CD4-positive, alpha-beta T cell treated with Interleukin-6 for 4 hours (primary cell): ENCODE data around the gene RBM42.
"Not testable (repeated sequence)": the region's sequence is repeated elsewhere in the genome, so short reads cannot be mapped to it uniquely, and the experiment has no call there.

Source experiments
- DNase-seq: peaks from one replicate; pipeline ENCODE4 v3.0.0-alpha.2; 2020; ENCODE audit warnings: mixed read lengths

The RBM42 gene

DNA sequence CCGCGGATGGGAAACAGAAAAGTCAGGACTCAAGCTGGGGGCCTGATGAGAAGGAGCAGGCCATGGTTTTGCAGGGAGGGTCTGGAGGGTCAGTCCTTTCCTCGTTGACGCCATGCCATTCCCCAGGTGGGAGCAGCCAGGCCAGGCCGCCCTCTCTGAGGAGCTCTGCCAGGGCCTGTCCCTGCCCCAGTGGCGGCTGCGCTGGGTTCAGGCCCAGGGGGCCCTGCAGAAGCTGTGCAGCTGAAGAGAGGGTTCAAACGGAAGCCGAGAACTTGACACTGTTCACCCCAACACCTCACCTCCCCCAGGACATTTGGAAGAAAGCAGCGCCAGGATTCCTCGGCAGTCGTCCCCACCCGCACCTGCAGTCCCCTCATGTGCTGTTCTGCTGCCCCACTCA is 6.1 kb upstream of the RBM42 start:
- no peak for DNase-seq

- no peak for DNase-seq
These were observed 5.4 kb upstream of the RBM42 start for GRCh38 chr19:35623327-35624010.

- no peak for DNase-seq
These were observed 622 bp upstream of the RBM42 start for GRCh38 chr19:35628264-35628564.

GRCh38 chr19:35629332-35629633 is 447 bp downstream of the RBM42 start:
- no peak for DNase-seq

- no peak for DNase-seq
These were observed 5.0 kb downstream of the RBM42 start for GRCh38 chr19:35633727-35634440.

- DNase-seq, result no peak
These were observed 7.8 kb downstream of the RBM42 start for GRCh38 chr19:35636651-35637050.

- DNase-seq, result no peak
These were observed 8.3 kb downstream of the RBM42 start for GRCh38 chr19:35637165-35637564.

DNA sequence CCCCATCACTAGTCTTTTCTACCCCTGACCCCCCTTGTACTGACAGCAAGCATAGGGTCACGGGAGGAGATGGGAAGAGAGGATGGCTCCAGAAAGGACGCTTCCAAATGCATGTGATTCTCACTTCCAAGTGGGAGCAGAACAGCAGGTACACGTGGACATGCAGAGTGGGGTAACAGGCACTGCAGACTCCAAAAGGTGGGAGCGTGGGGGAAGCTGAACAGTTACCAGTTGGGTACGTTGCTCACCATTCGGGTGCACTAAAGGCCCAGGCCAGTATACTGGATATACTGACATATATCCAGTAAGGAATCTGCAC is 10.4 kb downstream of the RBM42 start:
- no peak for DNase-seq

GRCh38 chr19:35639863-35640262 is 11.0 kb downstream of the RBM42 start:
- no peak for DNase-seq

DNA sequence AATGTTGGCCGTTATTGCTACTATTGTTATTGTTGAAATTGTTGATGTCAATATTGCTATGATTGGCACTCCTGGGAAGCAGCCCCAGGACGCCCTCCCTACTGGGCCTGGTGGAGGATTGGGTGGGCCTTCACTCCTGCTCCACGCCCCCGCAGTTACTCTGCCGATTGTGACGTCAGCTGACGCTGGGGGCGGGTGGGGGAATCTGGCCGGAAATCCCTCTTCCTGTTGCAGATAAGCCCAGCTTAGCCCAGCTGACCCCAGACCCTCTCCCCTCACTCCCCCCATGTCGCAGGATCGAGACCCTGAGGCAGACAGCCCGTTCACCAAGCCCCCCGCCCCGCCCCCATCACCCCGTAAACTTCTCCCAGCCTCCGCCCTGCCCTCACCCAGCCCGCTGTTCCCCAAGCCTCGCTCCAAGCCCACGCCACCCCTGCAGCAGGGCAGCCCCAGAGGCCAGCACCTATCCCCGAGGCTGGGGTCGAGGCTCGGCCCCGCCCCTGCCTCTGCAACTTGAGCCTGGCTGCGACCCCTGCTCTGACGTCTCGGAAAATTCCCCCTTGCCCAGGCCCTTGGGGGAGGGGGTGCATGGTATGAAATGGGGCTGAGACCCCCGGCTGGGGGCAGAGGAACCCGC is 12.8 kb downstream of the RBM42 start, which contains the start of gene ETV2:
ETV2 (plus strand) TSS at position 231 of the 637 bp plus-strand sequence. CDS start 716 bp downstream, outside the sequence.
- peak; percentile 20 for DNase-seq

DNA sequence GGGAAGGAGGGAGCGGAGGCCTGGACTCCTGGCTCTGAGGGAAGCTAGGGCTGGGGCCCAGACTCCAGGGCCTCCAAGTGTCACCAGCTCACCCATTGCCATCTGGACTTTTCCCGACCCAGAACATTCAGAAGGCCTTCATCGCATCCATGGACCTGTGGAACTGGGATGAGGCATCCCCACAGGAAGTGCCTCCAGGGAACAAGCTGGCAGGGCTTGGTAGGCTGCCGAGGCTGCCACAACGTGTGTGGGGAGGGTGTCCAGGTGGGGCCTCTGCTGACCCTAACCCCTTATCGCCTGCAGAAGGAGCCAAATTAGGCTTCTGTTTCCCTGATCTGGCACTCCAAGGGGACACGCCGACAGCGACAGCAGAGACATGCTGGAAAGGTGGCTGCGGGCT is 13.5 kb downstream of the RBM42 start:
- DNase-seq, result no peak

- no peak for DNase-seq
These were observed 14.0 kb downstream of the RBM42 start for GRCh38 chr19:35642798-35643254.

- peak; percentile 85 for DNase-seq
These were observed 14.7 kb downstream of the RBM42 start for GRCh38 chr19:35643255-35644205.

GRCh38 chr19:35644206-35644986 is 15.6 kb downstream of the RBM42 start:
- peak; percentile 98 for DNase-seq

- DNase-seq, result peak; percentile 85
These were observed 16.3 kb downstream of the RBM42 start for GRCh38 chr19:35644987-35645679.

DNA sequence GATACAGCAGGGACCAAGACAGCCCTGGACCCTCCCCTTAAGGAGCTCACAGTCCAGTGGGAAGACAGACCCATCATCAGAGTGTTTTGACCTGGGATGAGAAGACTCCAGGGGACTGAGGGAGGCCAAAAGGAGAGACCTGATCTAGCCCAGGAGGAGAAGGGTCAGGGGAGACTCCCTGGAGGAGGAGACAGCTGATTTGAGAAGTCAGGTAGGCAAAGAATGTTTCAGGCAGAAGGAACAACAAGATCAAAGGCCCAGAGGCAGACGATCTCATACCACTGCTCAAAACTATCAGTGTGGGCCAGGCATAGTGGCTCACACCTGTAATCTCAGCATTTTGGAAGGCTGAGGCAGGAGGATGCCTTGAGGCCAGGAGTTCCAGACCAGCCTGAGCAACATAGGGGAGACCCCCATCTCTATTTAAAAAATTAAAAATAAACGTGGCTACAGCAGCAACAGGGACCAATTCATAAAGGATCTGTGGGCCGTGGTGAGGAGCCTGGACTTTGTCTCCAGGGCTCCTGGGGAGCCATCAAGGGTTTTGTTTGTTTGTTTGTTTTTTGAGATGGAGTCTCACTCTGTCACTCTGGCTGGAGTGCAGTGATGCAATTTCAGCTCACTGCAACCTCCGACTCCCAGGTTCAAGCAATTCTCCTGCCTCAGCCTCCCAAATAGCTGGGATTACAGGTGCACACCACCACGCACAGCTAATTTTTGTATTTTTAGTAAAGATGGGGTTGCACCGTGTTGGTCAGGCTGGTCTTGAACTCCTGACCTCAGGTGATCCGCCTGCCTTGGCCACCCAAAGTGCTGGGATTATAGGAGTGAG is 17.1 kb downstream of the RBM42 start:
- no peak for DNase-seq

DNA sequence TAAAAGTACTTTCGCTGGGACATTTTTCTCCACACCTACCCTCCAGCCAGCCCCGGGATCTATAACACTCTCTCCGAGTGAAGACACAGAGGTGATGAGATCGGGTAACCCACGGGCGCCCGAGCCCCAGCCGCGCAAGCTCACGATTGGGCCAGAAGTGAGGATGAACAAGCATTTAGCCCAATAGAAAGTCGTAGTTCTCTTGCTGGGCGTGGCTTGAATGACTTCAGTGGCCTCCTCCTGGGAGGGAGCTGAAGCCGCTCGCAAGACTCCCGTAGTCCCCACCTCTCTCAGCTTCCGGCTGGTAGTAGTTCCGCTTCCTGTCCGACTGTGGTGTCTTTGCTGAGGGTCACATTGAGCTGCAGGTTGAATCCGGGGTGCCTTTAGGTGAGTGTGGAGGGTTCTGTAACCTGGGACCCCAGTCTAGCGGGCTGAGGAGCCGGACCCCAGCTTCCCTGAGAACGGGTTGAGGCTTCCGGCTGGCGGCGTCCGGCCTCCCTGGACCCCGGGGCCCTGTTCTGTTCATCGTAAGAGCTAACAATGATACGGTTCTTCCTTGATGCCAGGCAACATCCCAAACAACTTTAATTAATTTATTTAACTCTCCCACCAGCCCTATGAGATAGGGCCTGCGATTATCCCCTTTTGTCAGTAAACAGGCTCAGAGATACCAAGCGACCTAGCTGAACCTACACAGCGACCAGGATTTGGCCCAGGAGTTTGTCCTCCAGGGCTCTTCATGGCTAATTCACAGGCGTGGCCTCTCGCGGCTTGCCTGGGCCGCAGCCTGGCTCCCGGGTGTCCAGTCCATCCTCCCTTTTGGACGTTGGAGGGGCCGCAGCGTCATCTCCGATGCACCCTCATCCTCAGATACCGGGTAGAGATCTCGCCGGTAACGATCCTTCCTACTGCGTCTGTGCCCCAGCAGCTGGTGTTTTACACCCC is 19.5 kb downstream of the RBM42 start, which contains the start of gene COX6B1:
COX6B1 (plus strand) TSS at position 307 of the 945 bp plus-strand sequence. CDS start 2,921 bp downstream, outside the sequence.
- DNase-seq, result peak; percentile 95

DNA sequence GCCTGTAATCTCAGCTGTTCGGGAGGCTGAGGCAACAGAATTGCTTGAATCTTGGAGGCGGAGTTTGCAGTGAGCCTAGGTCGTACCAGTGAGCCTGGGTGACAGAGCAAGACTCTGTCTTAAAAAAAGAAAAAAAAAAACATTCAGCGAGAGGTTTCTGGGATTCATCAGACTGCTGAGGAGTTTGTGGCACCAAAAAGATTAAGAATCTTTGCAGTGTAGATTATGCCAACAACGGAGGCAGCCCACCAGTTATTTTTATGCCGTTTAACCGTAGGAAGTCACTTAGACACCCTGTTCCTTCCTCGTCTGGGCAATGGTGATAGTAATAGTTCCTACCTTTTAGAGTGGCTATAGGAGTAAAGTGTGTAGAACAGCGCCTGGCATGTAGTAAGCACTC is 21.7 kb downstream of the RBM42 start:
- no peak for DNase-seq

GRCh38 chr19:35654828-35655227 is 26.0 kb downstream of the RBM42 start:
- DNase-seq, result not testable (repeated sequence)
